HEK293 (cell line): Measurements from ENCODE around the gene POLR1E.

Source experiments
- CTCF ChIA-PET: fragments of 350-600 bp; formaldehyde crosslinking; extraction: SDS; loops from one replicate; lab custom pipeline; 2021; ENCODE audit warnings: antibody characterized with exemption; lab: Yijun Ruan, JAX
- POLR2A ChIA-PET: fragments of 300-600 bp; formaldehyde crosslinking; extraction: SDS; loops from one replicate; lab custom pipeline; 2020; ENCODE audit warnings: antibody characterized with exemption, inconsistent platforms; lab: Yijun Ruan, JAX
- H3K27ac ChIP-seq: fragments of 200-500 bp; sonication (Bioruptor generic); 2 replicates; pipeline ENCODE4 v1.5.1; 2014; ENCODE audit warnings: low read depth, low read length, control low read depth, inconsistent platforms; ENCODE audit errors: extremely low read depth
- H3K36me3 ChIP-seq, 2 experiments: fragments of 200-500 bp in 1 of 2; sonication (Bioruptor generic) in 1 of 2; 1 replicate in 1 of 2; 2 replicates in 1 of 2; pipeline ENCODE4 v1.5.1; 2014 to 2017; ENCODE audit warnings: inconsistent platforms in 2 of 2, low read length in 2 of 2; ENCODE audit not compliant: control insufficient read depth in 2 of 2, insufficient read depth in 1 of 2
- H3K4me1 ChIP-seq: fragments of 200-500 bp; sonication (Bioruptor generic); 2 replicates; pipeline ENCODE4 v1.5.1; 2014; ENCODE audit warnings: mild to moderate bottlenecking, low read length, inconsistent platforms; ENCODE audit not compliant: control insufficient read depth, insufficient read depth
- H3K4me3 ChIP-seq: 2 replicates; pipeline ENCODE4 v1.5.1; 2011; ENCODE audit warnings: low read depth, mild to moderate bottlenecking, control low read depth, low read length, moderate library complexity
- H3K9me3 ChIP-seq: fragments of 200-500 bp; sonication (Bioruptor generic); 2 replicates; pipeline ENCODE4 v1.5.1; 2014; ENCODE audit warnings: low read depth, low read length, inconsistent platforms; ENCODE audit not compliant: control insufficient read depth, insufficient read depth
- FEZF1 ChIP-seq: fragments of 450-650 bp; formaldehyde crosslinking; IDR thresholded peaks from 2 replicates; pipeline ENCODE4 v1.5.1; 2016; ENCODE audit warnings: missing biosample characterization, missing genetic modification characterization
- HOXC10 ChIP-seq: sonication (generic); formaldehyde crosslinking; IDR thresholded peaks from 2 replicates; pipeline ENCODE4 v1.8.1; 2023; ENCODE audit warnings: mild to moderate bottlenecking, missing genetic modification reagents
- MEIS1 ChIP-seq: sonication (generic); formaldehyde crosslinking; IDR thresholded peaks from 2 replicates; pipeline ENCODE4 v1.8.1; 2022; ENCODE audit warnings: missing genetic modification reagents, mild to moderate bottlenecking, borderline replicate concordance
- PATZ1 ChIP-seq: fragments of 450-650 bp; formaldehyde crosslinking; IDR thresholded peaks from 2 replicates; pipeline ENCODE4 v1.5.1; 2016; ENCODE audit warnings: missing biosample characterization, missing genetic modification characterization
- SP3 ChIP-seq: fragments of 450-650 bp; formaldehyde crosslinking; IDR thresholded peaks from 2 replicates; pipeline ENCODE4 v1.5.1; 2016; ENCODE audit warnings: missing biosample characterization, missing genetic modification characterization
- TRIM28 ChIP-seq: IDR thresholded peaks from 2 replicates; pipeline ENCODE4 v1.6.1; 2011; ENCODE audit warnings: low read length, control low read depth, borderline replicate concordance
- ZBTB17 ChIP-seq: fragments of 450-650 bp; formaldehyde crosslinking; IDR thresholded peaks from 2 replicates; pipeline ENCODE4 v1.5.1; 2016; ENCODE audit warnings: missing biosample characterization, missing genetic modification characterization
- ZBTB20 ChIP-seq: fragments of 450-650 bp; formaldehyde crosslinking; IDR thresholded peaks from 2 replicates; pipeline ENCODE4 v1.5.1; 2016; ENCODE audit warnings: missing biosample characterization, missing genetic modification characterization
- ZBTB48 ChIP-seq: fragments of 450-650 bp; formaldehyde crosslinking; IDR thresholded peaks from 2 replicates; pipeline ENCODE4 v1.5.1; 2016; ENCODE audit warnings: missing biosample characterization, missing genetic modification characterization
- ZNF266 ChIP-seq: fragments of 450-650 bp; formaldehyde crosslinking; IDR thresholded peaks from 2 replicates; pipeline ENCODE4 v1.5.1; 2016; ENCODE audit warnings: missing biosample characterization, missing genetic modification characterization, low read depth
- ZNF341 ChIP-seq: fragments of 450-650 bp; formaldehyde crosslinking; IDR thresholded peaks from 2 replicates; pipeline ENCODE4; 2016; ENCODE audit warnings: low read depth, missing biosample characterization, missing genetic modification characterization
- ZNF366 ChIP-seq: fragments of 450-650 bp; formaldehyde crosslinking; conservative IDR thresholded peaks from 2 replicates; pipeline ENCODE4 v1.5.1; 2016; ENCODE audit warnings: missing biosample characterization, missing genetic modification characterization
- ZNF449 ChIP-seq: fragments of 450-650 bp; formaldehyde crosslinking; IDR thresholded peaks from 2 replicates; pipeline ENCODE4 v1.5.1; 2017; ENCODE audit warnings: missing biosample characterization, mild to moderate bottlenecking, missing genetic modification characterization, moderate library complexity
- ZNF561 ChIP-seq: fragments of 450-650 bp; IDR thresholded peaks from 2 replicates; pipeline ENCODE4 v1.5.1; 2018; ENCODE audit warnings: missing biosample characterization, missing genetic modification characterization, borderline replicate concordance
- ZNF645 ChIP-seq: fragments of 450-650 bp; formaldehyde crosslinking; IDR thresholded peaks from 2 replicates; pipeline ENCODE4; 2016; ENCODE audit warnings: missing biosample characterization, missing genetic modification characterization
- ZNF707 ChIP-seq: fragments of 450-650 bp; formaldehyde crosslinking; IDR thresholded peaks from 2 replicates; pipeline ENCODE4 v1.5.1; 2016; ENCODE audit warnings: missing biosample characterization, missing genetic modification characterization
- ZNF777 ChIP-seq: fragments of 450-650 bp; formaldehyde crosslinking; IDR thresholded peaks from 2 replicates; pipeline ENCODE4 v1.5.1; 2017; ENCODE audit warnings: missing biosample characterization, missing genetic modification characterization, borderline replicate concordance
- ZNF791 ChIP-seq: fragments of 450-650 bp; formaldehyde crosslinking; IDR thresholded peaks from 2 replicates; pipeline ENCODE4 v1.5.1; 2016; ENCODE audit warnings: missing biosample characterization, missing genetic modification characterization
- ZSCAN23 ChIP-seq: fragments of 450-650 bp; formaldehyde crosslinking; IDR thresholded peaks from 2 replicates; pipeline ENCODE4 v1.5.1; 2016; ENCODE audit warnings: missing biosample characterization, missing genetic modification characterization
- ZSCAN4 ChIP-seq: fragments of 450-650 bp; formaldehyde crosslinking; IDR thresholded peaks from 2 replicates; pipeline ENCODE4 v1.5.1; 2017; ENCODE audit warnings: missing biosample characterization, missing genetic modification characterization

The POLR1E gene

GRCh38 chr9:37515620-37516258, 30.0 kb downstream of the POLR1E start (continued):
- no peak for TF ChIP-seq ZNF791
- TF ChIP-seq, all 188 proteins: peak for 0

GRCh38 chr9:37517923-37518322, 32.2 kb downstream of the POLR1E start:
- POLR2A ChIA-PET: no interaction called here
- H3K9me3 ChIP-seq: no peaks in the 10 kb centered on the region
- TF ChIP-seq TRIM28 (no peak), FEZF1 (tag by site-specific recombination) (no peak), SP3 (tag by site-specific recombination) (no peak), ZBTB48 (no peak), ZBTB20 (tag by site-specific recombination) (no peak), ZBTB17 (tag by site-specific recombination) (no peak), ZNF341 (tag by site-specific recombination) (no peak), HOXC10 (no peak), ZNF561 (no peak), ZNF266 (tag by site-specific recombination) (no peak), ZNF777 (tag by site-specific recombination) (no peak), ZNF645 (no peak), ZSCAN23 (tag by site-specific recombination) (no peak), ZSCAN4 (tag by site-specific recombination) (no peak), MEIS1 (CRISPR knock-in tag) (no peak), ZNF366 (tag by site-specific recombination) (no peak), ZNF449 (no peak), ZNF707 (tag by site-specific recombination) (no peak)
- TF ChIP-seq, all 188 proteins: peak for 0
- Histone ChIP-seq H3K27ac (no peak overlapping the region), H3K36me3 (peaks cover 3 to 60% of the 10 kb centered on the region in 2 experiments; a peak in 2 of 3 replicates), H3K4me1 (no peaks in the 10 kb centered on the region), H3K4me3 (no peak overlapping the region)
- CTCF ChIA-PET: no interaction called here

GRCh38 chr9:37520641-37521040, 34.9 kb downstream of the POLR1E start:
- TF ChIP-seq ZNF645 (no peak), PATZ1 (no peak)
- Histone ChIP-seq H3K4me1 (no peaks in the 10 kb centered on the region), H3K36me3 (peaks cover 3 to 67% of the 10 kb centered on the region in 2 experiments; a peak in 2 of 3 replicates), H3K27ac (no peak overlapping the region), H3K9me3 (no peaks in the 10 kb centered on the region), H3K4me3 (no peak overlapping the region)
- ChIA-PET CTCF (no interaction called here), POLR2A (no interaction called here)
